Psoas muscle (tissue), 8 donors: ENCODE measurements around the gene SLC37A2. TPM values are rescaled to one million over a fixed set of nuclear protein-coding genes. Genes with fewer than 3 reads are reported as not detected.
A peak's percentile ranks its signal among the peaks of the same experiment; 100 is the strongest.

Experiments
- ATAC-seq, 4 donors: fragments of 200-7000 bp; cut with Tn5 transposase; one replicate each; pipeline ENCODE4 v1.9.1; 2020; ENCODE audit warnings: moderate library complexity in 3 of 4, mild to moderate bottlenecking in 2 of 4
- DNase-seq, 2 donors: peaks; one replicate each; pipeline ENCODE4 v3.0.0-alpha.2; 2020
- H3K27ac ChIP-seq: fragments of 200-600 bp; one replicate; pipeline ENCODE4 v1.8.0; 2022
- H3K27me3 ChIP-seq, 3 donors: fragments of 200-600 bp in 1 of 3; one replicate each; pipeline versions ENCODE4 v1.6.1 to v1.8.0; 2013 to 2022; ENCODE audit warnings: low read length in 2 of 3, mild to moderate bottlenecking in 2 of 3, moderate library complexity in 1 of 3; ENCODE audit not compliant: insufficient read depth in 3 of 3
- H3K36me3 ChIP-seq, 2 donors: fragments of 200-600 bp in 1 of 2; one replicate each; pipeline versions ENCODE4 v1.6.1 to v1.8.0; 2013 to 2022; ENCODE audit warnings: low read depth in 1 of 2, mild to moderate bottlenecking in 1 of 2, moderate library complexity in 1 of 2; ENCODE audit not compliant: insufficient read depth in 1 of 2
- H3K4me1 ChIP-seq: fragments of 200-600 bp; one replicate; pipeline ENCODE4 v1.8.0; 2022
- H3K4me3 ChIP-seq: fragments of 200-600 bp; one replicate; pipeline ENCODE4 v1.8.0; 2022; ENCODE audit warnings: mild to moderate bottlenecking
- H3K9me3 ChIP-seq: fragments of 200-600 bp; one replicate; pipeline ENCODE4 v1.8.0; 2022
- CTCF ChIP-seq: fragments of 200-600 bp; IDR thresholded peaks from one replicate; pipeline ENCODE4 v1.8.0; 2022; ENCODE audit warnings: antibody characterized with exemption
- WGBS, 3 donors: extraction: QIAGEN DNeasy Blood & Tissue Kit; methylation state at CpG; one replicate each; pipeline versions ENCODE4 v1.1.6 to v1.1.7; 2013; 5-methylcytosine and 5-hydroxymethylcytosine counted together
- intact Hi-C, 2 donors: fragments of 100-400 bp; cut with DNase I; formaldehyde crosslinking; loops; one replicate each; pipeline versions ENCODE4 v1.11.0 to v1.14.2; 2022
- polyA plus RNA-seq, 3 donors: library from polyadenylated mRNA; stranded (reverse); fragments of 200-250 nt; gene quantifications; one replicate each; pipeline ENCODE4 v1.2.3, GENCODE V29; 2013
- total RNA-seq, 4 donors: library from RNA; stranded (reverse); fragmentation: NEBNext Ultra II Directional in 2 of 4; extraction: Animal tissue kit (Norgen Biotek cat#: 25700) in 2 of 4; gene quantifications; one replicate each; pipeline versions ENCODE4 v1.2.1 to v1.2.4, GENCODE V29; 2021 to 2023
- donor health status: healthy with polysubstance abuse.
- donor health status: DM: no; HTN: no; CAD: no; lungs with moderate emphysema.
- donor health status: Bipolar disorder and iron deficiency.
- donor health status: healthy.
- donor health status: DM: yes; HTN: yes; CAD: no.
- donor health status: DM: no; HTN: no; CAD: no.
- donor health status: DM: no; HTN: no; CAD: no.
- donor health status: DM: yes; HTN: yes; CAD: no.

SLC37A2 gene
- total and polyA plus RNA-seq, 7 donors, result 0.30 to 1.9 (median 1.2) TPM

GRCh38 chr11:125105926-125106325, 42.8 kb downstream of the SLC37A2 start:
- intact Hi-C loops, result no loop called here
- no peak for TF ChIP-seq CTCF

GRCh38 chr11:125108469-125108868, 45.4 kb downstream of the SLC37A2 start:
- peaks cover 21% of the 10 kb centered on the region for H3K4me1 ChIP-seq
- H3K4me3 ChIP-seq, result no peak overlapping the region
- no peak for ATAC-seq
- H3K9me3 ChIP-seq, result no peaks in the 10 kb centered on the region
- 71 to 78% (median 77%) methylated on average over 3 of the region's 3 CpGs for WGBS, 3 donors
- H3K36me3 ChIP-seq, result no peaks in the 10 kb centered on the region
- H3K27ac ChIP-seq, result no peak overlapping the region
- H3K27me3 ChIP-seq, result no peaks in the 10 kb centered on the region
- TF ChIP-seq CTCF, result no peak
- DNase-seq, result no peak
- intact Hi-C loops, result no loop called here

More at GRCh38 chr11:125105926-125106325, 42.8 kb downstream of the SLC37A2 start:
- H3K36me3 ChIP-seq, result peaks cover 0 to 17% of the 10 kb centered on the region in 2 donors
- WGBS, 3 donors, result 0 to 100% (median 99%) methylated on average over 1 of the region's 1 CpG
- H3K4me1 ChIP-seq, result peaks cover 17% of the 10 kb centered on the region
- DNase-seq, result no peak
- H3K27me3 ChIP-seq, result no peaks in the 10 kb centered on the region
- no peak overlapping the region for H3K27ac ChIP-seq
- peak in 1 of 4 donors; percentile 54 for ATAC-seq
- no peak overlapping the region for H3K4me3 ChIP-seq
- no peaks in the 10 kb centered on the region for H3K9me3 ChIP-seq

GRCh38 chr11:125110506-125110905, 47.4 kb downstream of the SLC37A2 start:
- H3K4me1 ChIP-seq, result peaks cover 21% of the 10 kb centered on the region
- no peak overlapping the region for H3K27ac ChIP-seq
- WGBS, 3 donors, result 51 to 56% (median 55%) methylated on average over 4 of the region's 4 CpGs

GRCh38 chr11:125111001-125111342, 47.9 kb downstream of the SLC37A2 start:
- 1 to 3% (median 1%) methylated on average over 9 of the region's 9 CpGs for WGBS, 3 donors
- Histone ChIP-seq H3K27ac (peak overlapping the region; percentile 71), H3K27me3 (no peaks in the 10 kb centered on the region), H3K36me3 (no peaks in the 10 kb centered on the region), H3K4me1 (peaks cover 21% of the 10 kb centered on the region), H3K4me3 (peak overlapping the region; percentile 91), H3K9me3 (no peaks in the 10 kb centered on the region)
- ATAC-seq, result peak in 1 of 4 donors; percentile 23
- DNase-seq, result no peak
- intact Hi-C loops, result loop anchor here in 1 of 2 donors (10.0 kb wide), 1 partner anchor 156 kb away; the partner anchor contains the start of gene CCDC15
- TF ChIP-seq CTCF, result no peak

More at GRCh38 chr11:125110506-125110905, 47.4 kb downstream of the SLC37A2 start:
- no peaks in the 10 kb centered on the region for H3K9me3 ChIP-seq
- DNase-seq (no peak), ATAC-seq (no peak)
- H3K36me3 ChIP-seq, result no peaks in the 10 kb centered on the region
- TF ChIP-seq CTCF, result no peak
- intact Hi-C loops, result loop anchor here in 1 of 2 donors (10.0 kb wide), 1 partner anchor 156 kb away; the partner anchor contains the start of gene CCDC15
- peak overlapping the region; percentile 91 for H3K4me3 ChIP-seq
- H3K27me3 ChIP-seq, result no peaks in the 10 kb centered on the region
